Peyer's patch (tissue), 4 donors: ENCODE data around the gene ETV6.

Experiments
- POLR2A ChIP-seq, 2 donors: fragments of 450-650 bp; IDR thresholded peaks; one replicate each; pipeline ENCODE4 v1.5.1; 2017; ENCODE audit warnings: antibody characterized with exemption in 2 of 2, mild to moderate bottlenecking in 2 of 2, moderate library complexity in 2 of 2
- TF ChIP-seq, protein P1 (sequence below), 6 experiments: fragments of 450-650 bp in 4 of 6; fragments of 200-600 bp in 2 of 6; sonication (generic) in 1 of 6; IDR thresholded peaks; one replicate each; pipeline ENCODE4 v1.5.1; 2017 to 2019; ENCODE audit warnings: antibody characterized with exemption in 6 of 6, mild to moderate bottlenecking in 3 of 6, moderate library complexity in 1 of 6

DNA sequence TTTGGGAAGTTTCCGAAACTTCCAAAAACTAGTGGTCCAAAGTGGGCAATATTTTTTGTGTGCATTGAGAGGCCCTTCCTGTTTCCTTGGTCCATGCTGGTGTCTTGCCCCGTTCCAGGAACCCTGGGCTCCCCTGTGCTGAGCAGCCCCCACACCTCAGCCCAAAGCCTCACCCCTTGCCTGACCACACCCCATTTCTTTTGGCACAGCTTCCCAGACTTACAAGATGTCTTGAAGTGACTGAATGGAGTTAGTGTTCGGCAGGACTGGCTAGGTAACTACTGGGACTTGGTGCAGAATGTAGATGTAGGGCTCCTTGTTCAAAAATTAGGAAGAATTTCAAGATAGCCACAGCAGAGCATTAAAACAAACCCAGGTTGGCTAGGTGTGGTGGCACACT, 68.6 kb downstream of the ETV6 start:
- TF ChIP-seq, protein P1, sequence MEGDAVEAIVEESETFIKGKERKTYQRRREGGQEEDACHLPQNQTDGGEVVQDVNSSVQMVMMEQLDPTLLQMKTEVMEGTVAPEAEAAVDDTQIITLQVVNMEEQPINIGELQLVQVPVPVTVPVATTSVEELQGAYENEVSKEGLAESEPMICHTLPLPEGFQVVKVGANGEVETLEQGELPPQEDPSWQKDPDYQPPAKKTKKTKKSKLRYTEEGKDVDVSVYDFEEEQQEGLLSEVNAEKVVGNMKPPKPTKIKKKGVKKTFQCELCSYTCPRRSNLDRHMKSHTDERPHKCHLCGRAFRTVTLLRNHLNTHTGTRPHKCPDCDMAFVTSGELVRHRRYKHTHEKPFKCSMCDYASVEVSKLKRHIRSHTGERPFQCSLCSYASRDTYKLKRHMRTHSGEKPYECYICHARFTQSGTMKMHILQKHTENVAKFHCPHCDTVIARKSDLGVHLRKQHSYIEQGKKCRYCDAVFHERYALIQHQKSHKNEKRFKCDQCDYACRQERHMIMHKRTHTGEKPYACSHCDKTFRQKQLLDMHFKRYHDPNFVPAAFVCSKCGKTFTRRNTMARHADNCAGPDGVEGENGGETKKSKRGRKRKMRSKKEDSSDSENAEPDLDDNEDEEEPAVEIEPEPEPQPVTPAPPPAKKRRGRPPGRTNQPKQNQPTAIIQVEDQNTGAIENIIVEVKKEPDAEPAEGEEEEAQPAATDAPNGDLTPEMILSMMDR (IDR thresholded peaks at IDR 0.05), result no peak
- no peak for TF ChIP-seq POLR2A (IDR thresholded peaks at IDR 0.05)
